Mammary microvascular endothelial cell (primary cell): Measurements from ENCODE around the gene LYVE1. TPM values are rescaled to one million over a fixed set of nuclear protein-coding genes. Genes with fewer than 3 reads are reported as not detected.

ENCODE experiments used
- total RNA-seq: library from RNA; depleted of rRNA; stranded (reverse); fragments of >200 nt; gene quantifications from 2 replicates; pipeline ENCODE4 v1.2.3, GENCODE V29; 2015

LYVE1 gene, protein sequence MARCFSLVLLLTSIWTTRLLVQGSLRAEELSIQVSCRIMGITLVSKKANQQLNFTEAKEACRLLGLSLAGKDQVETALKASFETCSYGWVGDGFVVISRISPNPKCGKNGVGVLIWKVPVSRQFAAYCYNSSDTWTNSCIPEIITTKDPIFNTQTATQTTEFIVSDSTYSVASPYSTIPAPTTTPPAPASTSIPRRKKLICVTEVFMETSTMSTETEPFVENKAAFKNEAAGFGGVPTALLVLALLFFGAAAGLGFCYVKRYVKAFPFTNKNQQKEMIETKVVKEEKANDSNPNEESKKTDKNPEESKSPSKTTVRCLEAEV
- total RNA-seq, result 9.6 and 12.1 TPM in 2 replicates

GRCh38 chr11:10568486-10568941 lies at the start of gene LYVE1:
Gene LYVE1, minus strand, starts transcription at chr11:10568665. Its CDS starts 133 bp downstream, at chr11:10568532.

GRCh38 chr11:10540915-10541560 lies 27.4 kb downstream of the LYVE1 start, which contains the start of gene RNF141:
Gene RNF141, minus strand, starts transcription at chr11:10541187. Its CDS starts 7,029 bp downstream, at chr11:10534158.

Other genes with a start within 250 kb of the LYVE1 start
- 4.1 and 4.3 TPM in 2 replicates for gene AMPD3, start 113.4 kb downstream of the LYVE1 start, total RNA-seq
- gene RNF141, start 27.5 kb downstream of the LYVE1 start, total RNA-seq, result 29.5 and 34.8 TPM in 2 replicates
- 0.27 and 0.30 TPM in 2 replicates for gene IRAG1, start 125.1 kb upstream of the LYVE1 start, total RNA-seq
- 19.0 and 19.3 TPM in 2 replicates for gene CTR9, start 182.6 kb upstream of the LYVE1 start, total RNA-seq
- 683 and 692 TPM in 2 replicates for gene EIF4G2, start 240.3 kb upstream of the LYVE1 start, total RNA-seq